GM19452 (cell line): ENCODE data around the gene EMILIN3.

Source experiments
- ATAC-seq: cut with Tn5 transposase; IDR thresholded peaks from one replicate; pipeline ENCODE4 v1.9.1; 2021; ENCODE audit not compliant: unreplicated experiment

The EMILIN3 gene

DNA sequence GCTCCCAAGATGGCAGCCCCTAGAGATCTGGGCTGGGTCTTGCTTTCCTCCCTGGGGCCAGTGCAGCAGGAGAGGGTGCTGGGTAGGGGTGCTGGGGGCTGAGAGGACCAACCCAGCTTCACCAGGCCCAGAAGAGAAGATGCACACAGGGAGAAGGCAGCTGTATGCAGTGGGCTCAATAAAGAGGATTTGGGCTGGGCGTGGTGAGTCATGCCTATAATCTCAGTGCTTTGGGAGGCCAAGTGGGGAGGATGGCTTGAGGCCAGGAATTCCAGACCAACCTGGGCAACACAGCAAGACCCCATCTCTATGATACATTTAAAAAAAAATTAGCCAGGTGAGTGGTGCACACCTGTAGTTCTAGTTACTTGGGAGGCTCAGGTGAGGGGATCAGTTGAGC, 25.7 kb upstream of the EMILIN3 start:
- ATAC-seq: no peak

DNA sequence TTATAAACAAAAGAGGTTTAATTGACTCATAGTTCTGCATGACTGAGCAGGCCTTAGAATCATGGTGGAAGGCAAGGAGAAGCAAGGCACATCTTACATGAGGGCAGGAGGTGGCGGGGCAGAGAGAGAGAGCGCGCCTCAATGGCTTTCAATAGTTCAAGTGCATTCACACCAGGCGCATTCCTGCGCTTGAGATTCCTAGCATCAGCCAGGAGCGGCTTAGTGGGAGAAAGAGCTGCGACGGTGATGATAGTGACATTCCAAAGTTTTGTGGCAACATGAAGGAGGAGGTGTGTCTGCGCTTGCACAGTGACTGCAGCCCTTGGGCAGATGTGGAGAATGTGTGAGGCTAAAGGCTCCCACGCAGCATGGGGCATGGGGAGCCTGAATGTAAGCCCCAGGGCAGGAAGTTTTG, 25.0 kb upstream of the EMILIN3 start:
- no peak for ATAC-seq

DNA sequence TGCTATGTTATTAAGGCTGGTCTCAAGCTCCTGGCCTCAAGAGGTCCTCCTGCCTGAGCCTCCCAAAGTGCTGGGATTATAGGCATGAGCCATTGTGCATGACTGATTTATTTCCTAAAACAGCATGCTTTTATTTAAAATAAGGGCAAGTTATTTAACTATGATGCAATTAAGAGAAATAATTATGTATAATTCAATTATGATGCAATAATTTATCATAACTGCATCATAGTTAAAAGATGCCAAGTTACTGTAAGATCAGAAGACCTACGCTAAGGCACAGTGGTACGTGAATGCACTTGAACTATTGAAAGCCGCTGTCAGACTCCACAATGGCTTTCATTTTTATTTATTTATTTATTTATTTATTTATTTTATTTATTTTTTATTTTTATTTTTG, 24.3 kb upstream of the EMILIN3 start:
- ATAC-seq: no peak

DNA sequence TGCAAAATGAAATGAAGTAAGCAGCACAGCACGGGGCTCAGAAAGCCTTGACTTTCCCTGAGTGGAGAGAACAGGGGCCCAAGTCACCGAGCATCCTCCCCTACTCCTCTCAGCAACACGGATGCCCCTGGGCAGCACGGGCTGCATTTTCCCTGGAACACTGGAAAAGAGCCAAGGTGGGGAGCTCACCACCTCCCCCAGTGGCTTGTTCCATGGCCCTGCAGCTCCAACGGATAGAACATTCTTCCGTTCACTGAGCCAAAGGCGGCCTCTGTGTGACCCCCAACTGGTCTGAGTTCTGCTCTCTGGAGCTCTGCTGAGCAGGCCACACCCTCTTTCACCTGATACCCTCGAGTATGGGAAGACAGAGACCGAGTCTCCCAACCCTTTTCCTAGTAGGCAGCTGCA, 20.8 kb upstream of the EMILIN3 start:
- ATAC-seq: no peak

DNA sequence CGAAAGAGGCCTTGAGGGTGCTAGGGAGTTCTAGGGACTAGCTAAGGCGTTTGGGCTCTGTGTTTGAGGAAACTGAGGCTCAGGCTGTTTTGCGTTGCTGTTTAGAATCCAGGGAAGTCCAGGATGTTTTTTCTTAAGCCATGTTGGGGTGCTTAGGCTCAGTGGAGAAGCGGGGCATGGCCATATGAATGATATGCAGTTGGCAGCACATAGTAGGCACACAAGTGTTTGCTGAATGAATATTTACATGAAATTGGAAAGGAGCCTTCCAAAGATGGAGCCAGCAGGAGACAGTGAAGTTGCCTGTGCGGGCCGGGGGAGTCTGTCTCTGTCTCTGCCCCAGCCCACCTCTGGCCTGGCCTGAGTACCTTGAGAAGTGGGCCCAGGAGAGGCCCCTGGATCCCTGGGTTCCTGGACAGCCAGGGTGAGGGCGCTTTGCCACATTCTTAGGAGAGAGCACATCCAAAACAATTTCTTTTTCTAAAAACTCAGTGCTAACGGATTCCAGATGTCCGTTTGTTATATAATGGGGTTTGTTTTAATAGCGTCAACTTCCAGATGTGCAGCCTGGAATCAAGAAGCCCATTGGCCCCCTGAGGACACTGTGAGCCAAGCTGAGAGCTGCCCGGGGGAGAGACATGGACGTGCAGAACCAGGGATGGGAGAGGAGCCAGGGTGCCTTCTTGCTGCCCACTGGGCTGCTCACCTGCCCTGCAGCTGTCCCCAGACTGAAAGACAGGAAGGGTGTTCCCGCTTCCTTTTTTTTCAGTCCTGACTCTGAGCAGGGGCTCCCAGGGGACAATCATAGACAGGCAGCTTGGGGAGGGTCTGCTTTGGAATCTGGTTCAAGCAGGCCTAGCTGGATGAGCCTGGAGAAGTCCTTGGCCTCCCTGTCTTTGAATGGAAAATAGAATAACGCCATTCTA, 20.1 kb upstream of the EMILIN3 start:
- ATAC-seq: no peak

DNA sequence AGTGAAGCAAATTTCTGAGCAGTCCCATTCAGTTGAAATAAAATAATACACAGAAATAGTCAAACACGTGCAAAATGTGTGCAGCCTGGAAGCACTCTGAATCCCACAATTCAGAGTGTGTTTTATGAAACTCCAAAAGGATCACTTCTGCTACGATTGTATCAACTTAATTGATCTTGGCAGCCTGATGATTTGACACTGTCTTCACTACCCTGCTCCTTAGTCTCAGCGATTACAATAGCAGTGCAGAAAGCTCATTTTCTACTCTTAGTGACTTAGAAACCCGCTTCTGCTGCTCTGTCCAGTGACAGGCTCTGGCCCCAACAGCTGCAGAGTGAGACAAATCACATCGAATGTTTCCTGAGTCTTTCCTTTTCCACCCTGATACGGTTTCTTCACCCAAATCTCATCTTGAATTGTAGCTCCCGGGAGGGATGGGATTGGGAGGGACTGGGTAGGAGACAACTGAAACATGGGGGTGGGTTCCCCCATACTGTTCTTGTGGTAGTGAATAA, 16.2 kb upstream of the EMILIN3 start:
- ATAC-seq: no peak

DNA sequence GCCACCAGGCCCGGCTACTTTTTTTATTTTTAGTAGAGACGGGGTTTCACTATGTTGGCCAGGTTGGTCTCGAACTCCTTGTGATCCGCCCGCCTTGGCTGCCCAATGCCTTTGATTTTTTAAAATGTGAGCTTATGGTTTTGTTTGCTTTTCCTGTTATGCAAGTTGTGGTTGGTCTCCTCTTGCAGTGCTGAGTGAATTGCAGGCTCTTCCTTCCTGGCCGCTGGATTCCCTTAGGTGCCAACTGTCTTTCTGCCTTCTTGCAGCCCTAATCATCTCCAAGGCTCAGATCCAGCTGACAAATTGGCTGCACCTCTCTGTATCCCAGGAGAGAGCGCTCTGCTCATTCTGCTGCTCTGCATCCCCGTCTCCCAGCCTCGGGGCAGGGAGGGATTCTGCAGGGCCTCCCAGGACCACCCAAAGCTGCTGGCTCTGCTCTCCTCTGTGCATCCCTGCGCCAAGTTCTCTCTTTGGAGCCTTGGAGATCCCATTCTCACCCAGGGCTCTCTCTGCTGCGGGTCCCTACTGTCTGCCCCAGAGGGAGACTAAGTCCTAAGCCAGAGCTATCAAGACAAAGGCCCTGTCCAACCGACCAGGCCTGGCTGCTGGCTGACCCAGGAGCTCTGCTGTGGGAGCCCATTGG, 14.1 kb upstream of the EMILIN3 start:
- no peak for ATAC-seq

DNA sequence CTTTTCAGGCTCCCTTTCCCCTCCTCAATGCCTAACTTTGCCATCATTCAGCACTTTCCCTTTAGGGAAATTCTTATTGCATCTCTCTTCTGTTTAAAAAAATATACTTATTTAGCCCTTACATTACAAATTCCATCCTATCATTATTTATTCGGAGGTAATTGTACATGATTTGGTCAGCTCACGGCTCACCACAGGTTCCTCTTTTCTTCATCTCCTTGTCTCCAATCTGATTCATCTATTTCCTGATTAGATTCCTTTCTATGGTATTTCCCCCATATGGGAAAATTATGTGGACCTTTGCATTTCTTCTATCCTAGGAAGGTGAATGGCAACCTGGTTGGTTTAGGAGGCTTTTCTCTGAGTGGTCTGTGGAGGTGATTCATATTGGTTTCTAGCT, 12.9 kb upstream of the EMILIN3 start:
- ATAC-seq: no peak

DNA sequence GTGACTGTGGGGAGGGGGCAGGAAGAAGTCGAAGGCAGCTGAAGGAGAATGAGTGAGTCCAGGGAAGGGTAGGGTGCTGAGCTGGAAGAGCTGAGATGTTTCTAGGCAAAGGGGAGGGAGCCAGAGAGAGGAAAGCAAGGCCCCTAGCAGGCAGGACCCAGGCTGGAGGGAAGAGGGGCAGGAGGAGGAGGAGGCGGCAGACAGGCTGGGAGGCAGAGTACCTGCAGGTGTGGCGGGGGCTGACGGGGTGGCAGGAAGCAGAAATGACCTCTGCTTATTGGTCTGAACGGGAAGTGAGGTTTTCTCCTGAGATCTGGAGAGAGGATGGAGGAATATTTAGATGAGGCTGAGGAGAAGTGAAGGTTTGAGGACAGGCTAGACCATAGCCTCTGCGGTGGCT, 10.7 kb upstream of the EMILIN3 start:
- no peak for ATAC-seq

DNA sequence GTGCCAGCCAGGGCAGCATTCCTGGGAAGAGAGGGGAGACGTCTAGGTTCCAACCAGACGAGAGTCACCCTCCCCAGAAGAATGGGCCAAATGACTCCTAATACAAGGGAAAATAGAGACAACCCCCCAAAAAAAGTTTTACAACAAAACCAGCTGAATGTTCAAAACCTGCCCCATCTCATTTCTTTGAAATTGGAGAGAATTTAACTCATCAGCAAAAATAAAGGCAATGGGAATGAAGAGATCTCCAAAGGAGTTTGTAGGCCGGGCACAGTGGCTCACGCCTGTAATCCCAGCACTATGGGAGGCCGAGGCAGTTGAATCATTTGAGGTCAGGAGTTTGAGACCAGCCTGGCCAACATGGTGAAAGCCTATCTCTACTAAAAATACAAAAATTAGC, 9.7 kb upstream of the EMILIN3 start:
- ATAC-seq: no peak

DNA sequence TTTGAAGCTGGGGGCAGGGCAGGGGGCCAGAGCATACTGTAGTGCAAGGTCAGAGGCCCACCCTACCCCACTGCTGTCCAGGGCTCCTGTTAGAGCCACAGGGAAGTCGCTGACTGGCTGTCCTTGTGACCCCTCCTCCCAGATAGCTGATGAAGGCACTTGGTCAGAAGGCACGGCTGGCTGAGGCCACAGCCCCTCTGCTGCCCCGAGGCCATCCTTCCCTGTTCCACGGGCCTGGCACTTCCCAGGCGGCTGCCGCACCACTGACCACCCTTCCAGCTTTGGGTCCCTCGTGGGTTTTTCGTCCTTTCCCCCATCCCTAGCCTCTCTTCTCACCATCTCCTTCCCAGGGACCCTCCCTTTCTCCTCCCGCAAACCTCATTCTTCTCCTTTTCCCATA, 9.2 kb upstream of the EMILIN3 start:
- ATAC-seq: no peak

DNA sequence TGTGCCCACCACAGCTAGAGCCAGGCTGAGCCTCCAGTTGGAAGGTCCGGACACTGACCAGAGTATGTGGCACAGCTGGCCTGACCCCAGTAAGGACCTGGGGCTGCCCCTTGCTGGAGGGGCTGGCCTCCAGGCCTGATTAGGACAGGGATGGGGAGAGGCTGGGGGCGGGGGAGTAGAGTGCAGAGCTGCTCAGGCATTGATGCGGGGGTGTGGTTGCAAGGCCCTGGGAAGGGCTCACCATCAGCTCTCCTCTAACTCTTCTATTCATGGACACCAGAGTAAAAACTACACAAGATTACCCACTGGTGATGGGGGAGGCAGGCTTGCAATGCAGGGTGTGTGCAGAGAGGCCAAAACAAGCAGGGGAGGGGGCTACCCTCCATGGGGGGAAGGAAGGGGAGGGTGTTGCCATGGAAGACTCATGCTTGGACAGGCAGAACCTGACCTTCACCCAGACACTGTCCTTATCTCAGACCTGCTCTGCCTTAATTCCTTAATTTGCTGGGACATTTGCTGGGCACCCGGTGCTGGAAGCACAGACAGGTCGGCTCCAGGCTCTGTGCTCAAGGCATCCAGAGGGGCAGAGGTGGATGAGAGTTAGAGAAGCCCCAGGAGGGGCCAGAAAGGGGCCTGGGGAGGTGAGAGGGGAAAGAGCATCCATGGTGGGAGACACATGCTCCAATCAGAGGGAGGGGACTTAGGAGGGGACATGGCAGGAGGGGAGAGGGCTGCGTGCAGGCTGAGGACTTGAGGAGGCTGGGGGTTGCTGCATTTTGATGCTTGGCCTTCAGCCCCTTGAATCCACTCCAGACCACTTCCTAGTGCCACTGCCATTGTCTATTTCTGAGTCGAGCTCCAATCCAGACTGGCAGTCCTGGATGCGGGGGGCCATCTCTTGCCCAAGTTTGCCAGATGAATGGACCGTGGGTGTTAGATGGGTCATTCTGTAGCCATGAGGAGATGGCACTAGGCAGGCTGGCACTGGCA, 7.6 kb upstream of the EMILIN3 start:
- ATAC-seq: no peak

DNA sequence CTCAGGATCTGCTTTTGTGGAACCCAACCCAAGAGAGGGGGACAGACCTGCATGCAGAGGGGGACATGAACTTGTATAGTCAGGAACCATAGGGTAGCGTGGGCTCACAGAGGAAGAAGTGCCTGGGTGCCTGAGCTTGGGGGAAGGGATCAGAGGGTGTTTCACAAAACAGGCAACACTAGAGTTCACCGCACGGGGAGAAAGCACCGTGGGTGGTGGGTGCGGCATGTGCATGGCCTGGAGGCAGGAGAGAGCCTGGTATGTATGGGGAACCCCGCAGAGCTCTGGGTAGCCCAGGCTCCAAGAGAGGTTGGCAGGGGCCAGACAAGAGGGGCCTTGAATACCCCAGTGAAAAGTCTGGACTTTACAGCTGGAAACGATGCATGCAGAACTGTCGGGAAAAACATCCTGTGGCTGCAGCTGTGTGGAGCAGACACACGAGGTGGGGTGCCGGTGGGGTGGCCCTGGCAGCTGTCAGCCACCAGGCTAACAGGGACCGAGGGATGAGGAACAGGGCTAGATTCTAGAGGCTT, 6.7 kb upstream of the EMILIN3 start:
- ATAC-seq: no peak

DNA sequence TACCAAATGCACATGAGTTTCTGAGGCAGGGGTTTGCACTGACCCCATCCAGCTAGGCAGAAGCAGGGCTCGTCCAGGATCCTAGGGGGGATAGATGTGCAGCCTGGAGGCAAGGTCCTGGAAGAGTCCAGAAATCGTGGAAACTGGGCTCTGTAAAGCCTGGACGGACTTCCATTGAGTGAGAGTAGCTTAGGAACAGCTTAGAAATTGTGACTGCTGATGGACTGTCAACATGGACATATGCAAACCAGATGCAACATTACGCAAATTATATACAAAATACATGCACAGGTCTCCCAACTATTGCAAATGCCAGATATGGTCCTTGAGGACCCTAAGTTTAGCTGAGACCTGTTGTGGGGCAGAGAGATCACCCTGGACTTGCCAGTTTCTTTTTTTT, 4.8 kb upstream of the EMILIN3 start:
- ATAC-seq: no peak

DNA sequence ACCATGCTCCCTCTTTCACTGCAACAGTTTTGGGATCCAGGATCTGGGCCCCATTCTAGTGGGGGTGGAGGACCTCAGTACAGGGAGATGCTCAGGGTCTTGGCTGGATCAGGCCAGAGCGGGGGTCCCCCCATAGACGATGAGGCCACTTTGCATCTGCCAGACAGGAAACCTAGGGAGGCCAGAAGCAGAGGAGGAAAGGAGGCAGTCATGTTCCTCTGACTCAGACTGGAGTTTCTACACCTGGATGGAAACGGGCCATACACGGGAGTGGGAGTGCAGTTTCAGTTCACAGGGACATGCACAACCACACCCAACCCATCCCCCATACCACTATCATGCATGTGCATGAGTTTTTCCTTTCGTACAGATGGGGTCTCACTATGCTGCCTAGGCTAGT, 3.6 kb upstream of the EMILIN3 start:
- ATAC-seq: no peak

DNA sequence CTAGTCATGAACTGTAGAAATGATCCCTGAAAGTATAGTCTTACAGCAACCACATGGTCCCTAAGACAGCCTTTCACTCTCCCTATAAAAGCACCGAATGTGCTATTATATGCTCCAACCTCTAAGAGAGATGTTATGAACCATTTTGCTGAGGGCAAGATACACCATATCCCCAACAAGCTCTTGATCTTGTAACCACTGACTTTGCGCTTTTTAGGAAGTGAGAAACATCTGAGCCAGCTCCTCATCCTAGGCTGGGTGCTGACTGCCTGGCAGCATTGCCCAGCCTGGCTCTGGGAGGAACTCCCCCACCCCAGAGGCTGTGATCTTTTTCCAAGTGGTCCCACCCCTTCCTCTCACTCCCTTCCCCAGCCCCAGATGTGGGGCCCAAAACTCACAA, 3.1 kb upstream of the EMILIN3 start:
- ATAC-seq: no peak

DNA sequence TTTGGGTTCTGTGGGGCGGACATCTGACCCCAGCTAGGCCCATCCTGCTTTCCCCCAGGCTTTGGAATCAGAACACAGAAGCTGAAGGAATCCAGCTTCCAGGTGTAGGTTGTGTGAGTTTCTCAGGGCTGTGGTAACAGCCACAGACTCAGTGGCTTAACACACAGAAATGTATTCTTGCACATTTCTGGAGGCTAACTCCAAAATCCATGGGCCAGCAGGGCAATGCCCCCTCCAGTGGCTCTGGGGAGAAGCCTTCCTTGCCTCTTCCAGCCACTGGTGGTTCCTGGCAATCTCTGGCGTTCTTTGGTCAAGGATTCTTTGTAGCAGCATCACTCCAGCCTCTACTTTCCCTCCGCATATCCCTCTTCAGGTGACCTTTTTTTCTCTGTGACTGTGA, 1.3 kb upstream of the EMILIN3 start:
- no peak for ATAC-seq

DNA sequence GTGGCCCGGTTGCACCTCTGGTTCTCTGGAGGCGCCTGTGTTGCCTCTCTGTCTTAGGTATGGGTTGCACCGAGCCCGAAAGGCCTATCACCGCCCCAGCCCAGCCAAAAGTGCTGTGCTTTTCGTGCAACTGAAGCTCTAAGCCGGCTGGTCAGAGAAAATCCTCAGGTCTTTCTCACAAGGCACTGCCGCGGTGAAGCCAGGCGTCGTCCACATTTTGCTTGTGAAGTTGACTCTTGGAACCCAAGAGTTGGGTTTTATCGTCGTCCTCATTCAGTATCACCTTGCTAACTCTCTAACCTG, 726 bp upstream of the EMILIN3 start:
- ATAC-seq: no peak

DNA sequence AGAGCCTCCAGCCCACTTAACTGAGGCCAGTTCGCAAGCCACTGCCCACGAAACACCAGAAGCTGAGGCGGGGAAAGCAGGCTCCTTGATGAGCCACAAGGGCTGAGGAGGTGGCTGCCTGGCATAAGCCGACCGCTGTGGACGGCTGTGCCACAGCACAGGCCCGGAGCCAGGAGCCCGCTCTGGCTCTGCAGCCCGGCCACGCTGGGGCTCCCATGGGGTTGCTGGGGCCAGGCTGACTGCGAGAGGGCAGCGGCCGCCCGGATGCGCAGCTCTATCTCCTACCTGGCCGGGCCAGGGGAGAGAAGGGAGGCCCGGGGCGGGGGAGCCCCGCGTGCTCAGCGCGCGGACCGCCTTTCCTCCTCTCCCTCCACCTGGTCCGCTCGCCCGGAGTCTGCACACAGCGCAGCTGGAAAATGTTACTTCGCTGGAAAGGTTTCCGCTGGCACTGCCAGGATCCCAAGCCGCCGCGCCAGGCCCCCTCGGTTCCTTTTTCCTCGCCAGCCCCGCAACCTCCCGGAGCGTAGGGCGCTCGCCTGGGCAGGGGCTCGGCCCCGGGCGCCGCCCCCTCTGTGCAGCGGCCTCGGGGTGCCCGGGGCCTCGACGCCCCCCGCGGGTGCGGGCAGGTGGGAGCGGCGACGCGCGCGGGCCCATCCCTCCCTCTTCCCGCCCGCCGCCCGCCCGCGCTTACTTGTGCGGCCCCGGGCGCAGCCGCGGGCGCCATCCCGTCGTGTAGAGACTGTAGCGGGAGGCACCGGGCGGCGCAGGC, 657 bp downstream of the EMILIN3 start:
- no peak for ATAC-seq
